GM10248 (cell line): ENCODE results near the gene EIF1B.

Source experiments
- CTCF ChIA-PET: fragments of 300-600 bp; sonication (Branson Sonifier 250); formaldehyde crosslinking; extraction: SDS; loops from one replicate; lab custom pipeline; 2021; ENCODE audit warnings: antibody characterized with exemption; lab: Yijun Ruan, JAX
- POLR2A ChIA-PET: fragments of 350-650 bp; sonication (Branson Sonifier 250); formaldehyde crosslinking; extraction: SDS; loops from one replicate; lab custom pipeline; 2020; ENCODE audit warnings: antibody characterized with exemption; lab: Yijun Ruan, JAX
- DNase-seq: peaks from one replicate; pipeline ENCODE4 v3.0.0; 2012; ENCODE audit errors: extremely low spot score
- TF ChIP-seq, protein P1 (sequence below): IDR thresholded peaks from 2 replicates; pipeline ENCODE4 v1.5.1; 2012; ENCODE audit warnings: mild to moderate bottlenecking, low read depth; ENCODE audit errors: extremely low read depth, missing control alignments, control extremely low read depth

The EIF1B gene

DNA sequence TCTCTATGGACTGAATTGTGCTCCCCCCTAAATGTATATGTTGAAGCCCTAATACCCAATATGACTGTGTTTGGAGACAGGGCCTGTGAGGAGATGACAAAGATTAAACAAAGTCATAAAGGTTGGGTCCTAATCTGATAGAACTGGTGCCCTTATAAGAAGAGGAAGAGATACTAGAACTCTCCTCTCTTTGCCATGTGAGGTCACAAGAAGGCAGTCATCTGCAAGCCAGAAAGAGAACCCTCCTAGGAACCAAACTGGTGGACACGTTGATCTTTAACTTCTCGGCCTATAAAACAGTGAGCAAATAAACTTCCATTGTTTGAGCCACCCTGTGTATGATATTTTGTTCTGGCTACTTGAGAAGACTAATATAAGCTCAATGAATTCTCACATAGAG is 45.9 kb downstream of the EIF1B start:
- CTCF ChIA-PET: no interaction called here
- POLR2A ChIA-PET: no interaction called here
- TF ChIP-seq, protein P1, sequence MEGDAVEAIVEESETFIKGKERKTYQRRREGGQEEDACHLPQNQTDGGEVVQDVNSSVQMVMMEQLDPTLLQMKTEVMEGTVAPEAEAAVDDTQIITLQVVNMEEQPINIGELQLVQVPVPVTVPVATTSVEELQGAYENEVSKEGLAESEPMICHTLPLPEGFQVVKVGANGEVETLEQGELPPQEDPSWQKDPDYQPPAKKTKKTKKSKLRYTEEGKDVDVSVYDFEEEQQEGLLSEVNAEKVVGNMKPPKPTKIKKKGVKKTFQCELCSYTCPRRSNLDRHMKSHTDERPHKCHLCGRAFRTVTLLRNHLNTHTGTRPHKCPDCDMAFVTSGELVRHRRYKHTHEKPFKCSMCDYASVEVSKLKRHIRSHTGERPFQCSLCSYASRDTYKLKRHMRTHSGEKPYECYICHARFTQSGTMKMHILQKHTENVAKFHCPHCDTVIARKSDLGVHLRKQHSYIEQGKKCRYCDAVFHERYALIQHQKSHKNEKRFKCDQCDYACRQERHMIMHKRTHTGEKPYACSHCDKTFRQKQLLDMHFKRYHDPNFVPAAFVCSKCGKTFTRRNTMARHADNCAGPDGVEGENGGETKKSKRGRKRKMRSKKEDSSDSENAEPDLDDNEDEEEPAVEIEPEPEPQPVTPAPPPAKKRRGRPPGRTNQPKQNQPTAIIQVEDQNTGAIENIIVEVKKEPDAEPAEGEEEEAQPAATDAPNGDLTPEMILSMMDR: no peak
- DNase-seq: no peak

DNA sequence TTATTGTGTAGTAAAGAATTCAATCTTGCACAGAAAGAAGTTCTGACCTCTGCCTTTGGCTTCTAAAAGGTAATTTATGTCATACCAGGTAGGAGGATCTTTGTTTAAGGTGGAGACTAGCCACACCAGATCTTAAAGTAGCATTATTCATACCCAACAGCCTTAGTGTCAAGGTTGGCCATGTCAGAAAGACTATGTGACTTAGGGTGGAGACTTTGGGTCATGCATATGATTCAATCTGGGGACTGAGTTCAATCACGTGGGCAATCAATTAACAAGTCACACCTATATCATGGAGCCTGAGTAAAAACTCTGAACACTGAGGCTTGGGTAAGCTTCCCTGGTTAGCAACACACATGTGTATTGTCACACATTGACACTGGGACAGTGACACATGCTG is 48.9 kb downstream of the EIF1B start:
- TF ChIP-seq, protein P1: no peak
- POLR2A ChIA-PET: no interaction called here
- DNase-seq: no peak
- CTCF ChIA-PET: no interaction called here
